Posterior cingulate gyrus (tissue), 11 donors: ENCODE results near the gene MAST3.

Experiments used
- DNase-seq, 10 donors: peaks; one replicate each; pipeline versions ENCODE4 v3.0.0 to v3.0.0-alpha.2; 2020 to 2021; ENCODE audit warnings: mixed read lengths in 3 of 10
- intact Hi-C: fragments of 100-400 bp; cut with DNase I; formaldehyde crosslinking; loops from one replicate; pipeline ENCODE4 v1.15.1; 2023

The MAST3 gene

DNA sequence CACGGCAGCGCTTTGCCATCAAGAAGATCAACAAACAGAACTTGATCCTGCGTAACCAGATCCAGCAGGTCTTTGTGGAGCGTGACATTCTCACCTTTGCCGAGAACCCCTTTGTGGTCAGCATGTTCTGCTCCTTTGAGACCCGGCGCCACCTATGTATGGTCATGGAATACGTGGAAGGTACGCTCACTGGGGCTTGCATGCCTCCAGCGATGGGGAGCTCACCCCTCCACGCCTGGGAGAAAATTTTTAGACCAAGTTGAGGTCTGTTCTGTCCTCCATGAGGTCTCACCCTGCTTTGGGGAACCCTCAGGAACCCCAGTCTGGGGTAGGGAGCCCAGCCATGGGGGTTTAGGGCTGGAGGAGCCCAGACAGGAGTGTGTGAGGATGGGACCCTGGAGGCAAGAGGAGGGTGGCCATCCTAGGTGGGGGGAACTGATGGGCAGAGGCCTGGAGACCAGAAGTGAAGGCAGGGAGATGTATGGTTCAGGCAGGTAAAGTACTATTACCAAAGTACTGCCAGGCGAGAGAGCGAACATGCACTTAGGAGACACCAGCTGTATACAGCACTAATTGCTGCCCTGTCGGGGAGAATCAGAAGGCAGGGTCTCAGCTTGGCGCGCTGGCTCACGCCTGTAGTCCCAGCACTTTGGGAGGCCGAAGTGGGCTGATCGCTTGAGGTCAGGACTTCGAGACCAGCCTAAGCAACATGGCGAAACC is 33.1 kb downstream of the MAST3 start:
- no peak for DNase-seq
- intact Hi-C loops = no loop called here

DNA sequence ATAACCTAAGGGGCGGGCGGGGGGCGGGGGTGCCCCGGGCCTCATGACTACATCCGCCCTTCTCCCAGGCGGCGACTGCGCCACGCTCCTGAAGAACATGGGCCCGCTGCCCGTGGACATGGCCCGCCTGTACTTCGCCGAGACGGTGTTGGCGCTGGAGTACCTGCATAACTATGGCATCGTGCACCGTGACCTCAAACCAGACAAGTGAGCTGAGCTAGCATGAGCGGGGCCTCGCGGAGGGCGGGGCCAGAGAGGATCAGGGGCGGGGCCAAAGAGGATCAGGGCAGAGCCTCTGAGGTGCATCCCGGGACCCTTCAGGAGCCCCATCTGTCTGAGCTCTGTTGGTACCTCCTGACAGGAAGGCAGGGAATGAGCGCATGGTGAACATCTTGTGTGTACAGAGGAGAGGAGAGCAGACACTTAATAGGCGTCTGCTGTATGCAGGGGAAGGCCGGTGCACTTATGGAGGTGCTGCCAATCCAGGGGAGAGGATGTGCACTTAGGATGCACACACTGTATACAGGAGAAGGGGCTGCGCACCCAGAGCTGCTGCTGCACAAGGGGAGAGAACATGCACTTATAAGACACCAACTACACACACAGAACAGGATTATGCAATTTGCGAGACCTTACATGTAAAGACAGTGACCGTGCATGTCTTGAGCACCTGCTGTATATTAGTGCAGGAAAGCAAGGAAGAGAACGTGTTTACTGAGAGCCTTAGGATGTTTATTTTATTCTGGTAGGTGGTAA is 34.4 kb downstream of the MAST3 start:
- DNase-seq = peak in 1 of 10 donors; percentile 46
- intact Hi-C loops = no loop called here

- peak in 1 of 10 donors; percentile 77 for DNase-seq
Measured at GRCh38 chr19:18135712-18136584, 38.4 kb downstream of the MAST3 start.

GRCh38 chr19:18137242-18137641 is 39.7 kb downstream of the MAST3 start:
- intact Hi-C loops = no loop called here

More at GRCh38 chr19:18135712-18136584, 38.4 kb downstream of the MAST3 start:
- intact Hi-C loops = no loop called here

DNA sequence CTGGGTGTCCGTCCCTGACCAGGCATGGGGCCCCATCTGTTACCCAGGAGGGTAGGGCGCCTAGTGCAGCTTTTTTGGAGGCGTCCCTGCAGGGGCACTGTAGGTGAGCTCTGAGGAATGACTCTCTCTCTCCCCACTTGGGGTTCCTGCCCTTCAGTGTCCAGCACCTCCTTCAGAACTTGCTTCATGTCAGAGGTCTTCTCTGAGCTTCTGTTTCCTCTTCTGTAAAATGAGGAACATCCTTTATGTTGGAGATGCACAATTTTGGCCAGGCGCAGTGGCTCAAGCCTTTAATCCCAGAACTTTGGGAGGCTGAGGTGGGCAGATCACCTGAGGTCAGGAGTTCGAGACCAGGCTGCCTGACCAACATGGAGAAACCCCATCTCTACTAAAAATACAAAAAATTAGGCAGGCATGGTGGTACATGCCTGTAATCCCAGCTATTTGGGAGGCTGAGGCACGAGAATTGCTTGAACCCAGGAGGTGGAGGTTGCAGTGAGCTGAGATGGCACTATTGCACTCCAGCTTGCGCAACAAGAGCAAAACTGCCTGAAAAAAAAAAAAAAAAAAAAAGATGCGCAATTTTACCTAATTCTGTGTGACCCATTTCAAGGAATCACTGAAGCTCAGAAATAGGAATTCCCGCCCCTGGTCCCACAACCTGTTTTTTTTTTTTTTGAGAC is 40.2 kb downstream of the MAST3 start:
- DNase-seq = no peak
- intact Hi-C loops = no loop called here

More at GRCh38 chr19:18137242-18137641, 39.7 kb downstream of the MAST3 start:
- peak in 1 of 10 donors; percentile 84 for DNase-seq

DNA sequence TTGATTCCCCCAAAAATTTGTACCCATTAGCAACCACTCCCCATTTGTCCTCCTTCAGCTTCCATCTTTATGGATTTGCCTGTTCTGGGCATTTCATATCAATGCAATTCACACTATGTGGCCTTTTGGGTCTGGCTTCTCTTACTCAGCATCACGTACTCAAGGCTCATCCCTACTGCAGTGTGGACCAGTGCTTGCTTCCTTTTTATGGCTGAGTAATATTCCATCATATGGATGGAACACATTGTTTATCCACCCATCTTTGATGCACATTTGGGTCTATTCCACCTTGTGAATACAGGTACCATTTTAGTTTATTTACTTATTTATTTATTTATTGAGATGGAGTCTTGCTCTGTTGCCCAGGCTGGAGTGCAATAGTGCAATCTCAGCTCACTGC is 42.9 kb downstream of the MAST3 start:
- intact Hi-C loops = no loop called here
- DNase-seq = no peak

DNA sequence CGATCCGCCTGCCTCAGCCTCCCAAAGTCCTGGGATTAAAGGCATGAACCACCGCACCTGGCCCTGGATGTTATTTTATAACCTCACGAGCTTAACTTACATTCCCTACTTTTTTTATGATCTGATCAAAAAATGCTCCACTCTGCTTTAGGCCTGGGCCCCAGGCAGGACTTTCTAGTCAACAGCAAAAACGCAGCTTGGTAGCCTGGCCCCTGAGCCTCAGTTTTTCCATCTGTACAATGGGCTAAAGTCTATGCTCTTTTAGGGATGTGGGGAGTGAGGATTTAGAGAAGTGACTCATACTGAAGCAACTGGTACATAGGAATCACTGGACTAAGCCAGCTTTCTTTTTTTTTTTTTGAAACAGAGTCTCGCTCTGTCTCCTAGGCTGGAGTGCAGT is 43.5 kb downstream of the MAST3 start:
- DNase-seq = no peak
- intact Hi-C loops = no loop called here

DNA sequence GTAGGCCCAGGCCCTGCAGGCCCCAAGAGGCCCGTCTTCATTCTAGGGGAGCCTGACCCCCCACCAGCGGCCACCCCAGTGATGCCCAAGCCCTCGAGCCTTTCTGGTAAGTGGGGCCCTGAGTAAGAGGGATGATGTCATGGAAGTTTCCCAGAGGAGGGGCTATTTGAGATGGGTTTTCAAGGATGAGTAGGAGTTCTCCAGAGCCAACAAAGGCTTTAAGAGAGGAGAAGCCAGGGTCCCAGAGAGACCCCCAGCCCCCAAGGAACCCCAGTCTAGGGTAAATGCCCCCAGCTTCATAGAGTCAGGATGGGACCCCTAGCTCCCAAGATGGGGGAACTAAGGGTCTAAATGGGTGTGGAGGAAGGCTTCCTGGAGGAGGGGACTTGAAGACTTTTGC is 46.3 kb downstream of the MAST3 start:
- intact Hi-C loops = no loop called here
- no peak for DNase-seq

GRCh38 chr19:18144361-18144760 is 46.8 kb downstream of the MAST3 start:
- no peak for DNase-seq
- intact Hi-C loops = no loop called here

DNA sequence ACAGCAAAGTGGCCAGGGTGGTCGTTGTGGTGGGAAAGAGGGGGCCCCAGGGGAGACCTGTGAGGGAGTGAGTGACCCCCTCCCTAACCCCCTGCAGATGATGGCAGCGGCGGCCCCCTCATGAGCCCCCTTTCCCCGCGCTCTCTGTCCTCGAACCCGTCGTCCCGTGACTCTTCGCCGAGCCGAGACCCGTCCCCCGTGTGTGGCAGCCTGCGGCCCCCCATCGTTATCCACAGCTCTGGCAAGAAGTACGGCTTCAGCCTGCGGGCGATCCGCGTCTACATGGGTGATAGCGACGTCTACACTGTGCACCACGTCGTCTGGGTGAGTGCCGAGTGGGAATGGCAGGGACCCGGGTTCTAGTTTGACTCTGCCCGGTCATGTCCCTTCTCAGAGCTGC is 47.3 kb downstream of the MAST3 start:
- intact Hi-C loops = no loop called here
- no peak for DNase-seq

GRCh38 chr19:18145391-18145999 is 47.9 kb downstream of the MAST3 start:
- peak in 1 of 10 donors; percentile 59 for DNase-seq
- intact Hi-C loops = no loop called here

DNA sequence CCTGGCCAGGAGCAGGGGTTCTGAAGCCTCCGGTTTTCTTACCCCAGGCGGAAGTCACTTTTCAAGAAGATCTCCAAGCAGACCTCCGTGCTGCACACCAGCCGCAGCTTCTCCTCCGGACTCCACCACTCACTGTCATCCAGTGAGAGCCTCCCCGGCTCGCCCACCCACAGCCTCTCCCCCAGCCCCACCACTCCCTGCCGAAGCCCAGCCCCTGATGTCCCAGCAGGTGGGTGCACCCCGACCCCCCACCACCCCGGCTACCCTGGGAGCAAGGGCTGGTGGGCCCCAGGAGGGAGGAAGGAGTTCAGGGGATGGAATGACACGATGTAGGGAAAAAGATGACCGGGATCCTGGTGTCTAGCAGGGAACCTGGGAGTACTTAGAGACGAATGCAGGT is 49.8 kb downstream of the MAST3 start:
- intact Hi-C loops = no loop called here
- DNase-seq = no peak

DNA sequence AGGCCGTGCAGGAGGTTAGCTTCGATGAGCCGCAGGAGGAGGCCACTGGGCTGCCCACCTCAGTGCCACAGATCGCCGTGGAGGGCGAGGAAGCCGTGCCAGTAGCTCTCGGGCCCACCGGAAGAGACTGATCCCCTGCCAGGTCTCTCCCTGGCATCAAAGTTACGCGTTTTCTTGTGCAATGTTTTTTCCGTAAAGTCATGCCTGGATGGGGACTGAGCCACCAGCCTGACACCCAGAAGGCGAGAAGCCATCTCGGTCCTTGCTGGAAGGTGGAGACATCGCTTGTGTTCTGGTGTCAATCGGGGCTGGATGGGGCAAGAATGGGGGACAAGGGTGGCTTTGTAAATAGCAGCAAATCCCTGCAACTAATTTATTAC is 52.0 kb downstream of the MAST3 start:
- no peak for DNase-seq
- intact Hi-C loops = no loop called here

DNA sequence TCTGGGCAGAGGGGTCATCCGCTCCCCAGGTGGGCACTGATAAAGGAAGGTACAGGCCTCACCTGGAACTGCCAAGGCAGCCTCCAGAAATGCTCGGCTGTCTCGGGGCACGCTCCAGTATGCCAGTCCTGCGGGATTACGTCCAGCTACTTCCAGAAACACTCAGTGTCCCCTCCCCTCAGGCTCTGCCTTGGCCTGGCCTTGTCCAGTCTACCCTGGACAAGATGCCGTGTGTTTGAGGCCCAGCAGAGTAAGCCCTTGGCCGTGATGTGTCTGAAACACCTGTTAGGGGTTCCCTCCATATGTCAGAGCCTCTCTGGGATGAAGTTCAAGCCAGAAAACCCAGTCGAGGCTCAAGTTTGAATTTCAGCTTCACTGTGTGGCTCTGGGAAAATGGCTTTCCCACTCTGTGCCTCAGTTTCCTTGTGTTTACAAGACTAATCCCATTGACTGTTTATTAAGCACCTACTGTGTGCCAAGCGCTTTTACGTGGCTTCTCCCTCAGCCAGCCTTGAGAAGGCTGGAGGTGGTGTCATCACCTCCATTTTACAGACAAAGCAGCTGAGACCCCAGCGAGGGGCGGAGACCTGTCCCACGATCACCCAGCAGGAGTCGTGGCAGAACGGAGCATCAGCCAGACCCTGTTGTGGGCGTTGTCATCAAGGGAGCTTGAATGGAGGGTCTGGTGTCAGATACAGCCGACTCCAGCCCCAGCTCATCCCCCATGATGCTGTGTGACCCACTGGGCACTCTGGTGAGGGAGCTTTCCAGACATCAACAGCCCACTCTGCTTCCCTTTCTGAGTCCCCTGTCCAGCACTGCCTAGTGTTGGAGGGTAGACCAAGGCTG is 53.4 kb downstream of the MAST3 start:
- peak in 1 of 10 donors; percentile 67 for DNase-seq
- intact Hi-C loops = no loop called here

DNA sequence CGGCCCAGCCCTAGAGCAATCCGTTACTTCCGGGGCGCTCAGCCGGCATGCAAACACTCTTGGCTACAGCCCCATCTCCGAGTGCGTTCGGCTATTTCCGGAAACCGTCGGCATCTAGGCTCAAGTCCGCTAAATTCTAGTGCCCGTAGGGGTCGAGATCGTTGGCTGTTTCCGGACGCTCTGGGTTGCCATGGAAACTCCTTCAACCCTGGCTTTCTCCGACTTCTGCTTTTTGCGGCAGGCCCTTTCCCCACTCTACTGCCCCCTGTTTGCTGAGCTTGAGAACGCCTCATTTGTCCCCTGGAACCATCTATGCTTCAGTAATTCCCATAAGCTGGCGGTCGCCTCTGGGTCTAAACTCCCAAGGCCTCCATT is 54.9 kb downstream of the MAST3 start:
- intact Hi-C loops = no loop called here
- peak; percentile 90 to 99 (median 94) for DNase-seq

- intact Hi-C loops = no loop called here
Measured at GRCh38 chr19:18152817-18153555, 55.4 kb downstream of the MAST3 start, which contains the start of gene PIK3R2. Gene PIK3R2, plus strand, starts transcription at chr19:18153163. Its CDS starts 2,717 bp downstream, at chr19:18155880.

DNA sequence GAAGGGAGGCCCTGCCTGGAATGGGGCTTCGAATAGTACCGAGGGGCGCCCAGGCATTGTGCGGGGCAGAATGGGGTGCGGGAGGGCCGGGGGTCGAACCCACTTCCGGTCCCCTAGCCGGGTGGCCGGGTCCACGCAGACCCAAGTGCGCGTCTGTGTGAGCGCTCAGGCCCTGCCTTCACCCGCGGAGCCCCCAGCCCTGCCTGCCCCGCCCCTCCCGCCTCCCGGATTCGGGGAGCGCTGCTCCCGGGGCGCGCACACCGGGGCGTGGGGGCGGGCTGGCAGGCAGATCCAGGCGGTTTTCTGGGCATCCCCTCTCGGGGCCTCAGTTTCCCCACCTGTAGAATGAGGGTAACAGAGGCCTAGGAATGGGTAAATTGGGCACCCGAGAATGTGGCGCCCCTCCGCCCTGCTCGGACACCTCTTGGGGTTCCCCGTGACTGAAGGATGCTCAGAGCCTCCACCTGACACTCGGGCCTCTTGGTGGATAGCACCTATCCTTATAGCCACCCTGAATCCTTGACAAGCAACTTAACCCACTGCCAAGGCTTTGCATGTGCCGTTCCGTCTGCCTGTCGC is 56.1 kb downstream of the MAST3 start:
- DNase-seq = peak in 1 of 10 donors; percentile 88

More at GRCh38 chr19:18152817-18153555, 55.4 kb downstream of the MAST3 start, which contains the start of gene PIK3R2:
- DNase-seq = peak; percentile 97 to 100 (median 99)

More for the DNA sequence above, 56.1 kb downstream of the MAST3 start:
- intact Hi-C loops = no loop called here
